Activated gamma-delta T cell treated with Interleukin-2 at 50 U/mL for 16 hours (primary cell): ENCODE results near the gene PACRG.

Source experiments
- DNase-seq: peaks from one replicate; pipeline ENCODE4 v3.0.0-alpha.2; 2020

PACRG gene

GRCh38 chr6:163021054-163021453 is 293.3 kb downstream of the PACRG start:
- DNase-seq, result no peak

- DNase-seq, result no peak
These were observed 295.9 kb downstream of the PACRG start for GRCh38 chr6:163023700-163024099.

- no peak for DNase-seq
These were observed 299.1 kb downstream of the PACRG start for GRCh38 chr6:163026893-163027292.

- DNase-seq, result no peak
These were observed 303.2 kb downstream of the PACRG start for GRCh38 chr6:163030980-163031379.

GRCh38 chr6:163031931-163032330 is 304.2 kb downstream of the PACRG start:
- DNase-seq, result no peak

- no peak for DNase-seq
These were observed 308.4 kb downstream of the PACRG start for GRCh38 chr6:163036160-163036645.

GRCh38 chr6:163038317-163038716 is 310.5 kb downstream of the PACRG start:
- no peak for DNase-seq

GRCh38 chr6:163048345-163048744 is 320.6 kb downstream of the PACRG start:
- DNase-seq, result no peak

GRCh38 chr6:163053667-163054344 is 326.0 kb downstream of the PACRG start:
- no peak for DNase-seq

GRCh38 chr6:163054641-163055040 is 326.9 kb downstream of the PACRG start:
- no peak for DNase-seq

GRCh38 chr6:163057260-163057659 is 329.5 kb downstream of the PACRG start:
- no peak for DNase-seq

- no peak for DNase-seq
These were observed 335.0 kb downstream of the PACRG start for GRCh38 chr6:163062790-163063189.

- no peak for DNase-seq
These were observed 335.8 kb downstream of the PACRG start for GRCh38 chr6:163063561-163063960.

GRCh38 chr6:163064397-163064796 is 336.6 kb downstream of the PACRG start:
- no peak for DNase-seq

GRCh38 chr6:163066200-163066599 is 338.4 kb downstream of the PACRG start:
- DNase-seq, result no peak

GRCh38 chr6:163077134-163077533 is 349.4 kb downstream of the PACRG start:
- DNase-seq, result no peak

GRCh38 chr6:163078712-163079111 is 350.9 kb downstream of the PACRG start:
- DNase-seq, result no peak

GRCh38 chr6:163080228-163080627 is 352.5 kb downstream of the PACRG start:
- no peak for DNase-seq

GRCh38 chr6:163083141-163083540 is 355.4 kb downstream of the PACRG start:
- no peak for DNase-seq

GRCh38 chr6:163085426-163085825 is 357.7 kb downstream of the PACRG start:
- DNase-seq, result no peak

GRCh38 chr6:163085861-163086623 is 358.3 kb downstream of the PACRG start:
- no peak for DNase-seq

- no peak for DNase-seq
These were observed 358.8 kb downstream of the PACRG start for GRCh38 chr6:163086624-163086920.

- DNase-seq, result no peak
These were observed 360.2 kb downstream of the PACRG start for GRCh38 chr6:163087981-163088380.

- DNase-seq, result no peak
These were observed 365.1 kb downstream of the PACRG start for GRCh38 chr6:163092876-163093275.

GRCh38 chr6:163094881-163095280 is 367.1 kb downstream of the PACRG start:
- DNase-seq, result no peak
